ENCODE measurements around the gene NPAS1.

The NPAS1 gene

GRCh38 chr19:46976845-46977320 is 42.8 kb upstream of the NPAS1 start:
- no peak overlapping the region for H3K4me3 ChIP-seq (replicated peaks; ENCODE audit: low read depth, low read length)
- DNase-seq (ENCODE audit: extremely low read depth, low read depth): no peak
- TF ChIP-seq CTCF (IDR thresholded peaks at IDR 0.05; ENCODE audit: low read depth, low read length, missing control alignments): no peak

- no peak for TF ChIP-seq CTCF (IDR thresholded peaks at IDR 0.05; ENCODE audit: low read depth, low read length, missing control alignments)
- DNase-seq (ENCODE audit: extremely low read depth, low read depth): no peak
- no peak overlapping the region for H3K4me3 ChIP-seq (replicated peaks; ENCODE audit: low read depth, low read length)
Measured at GRCh38 chr19:46977548-46977947, 42.1 kb upstream of the NPAS1 start.

- TF ChIP-seq CTCF (IDR thresholded peaks at IDR 0.05; ENCODE audit: low read depth, low read length, missing control alignments): no peak
- H3K4me3 ChIP-seq (replicated peaks; ENCODE audit: low read depth, low read length): no peak overlapping the region
- no peak for DNase-seq (ENCODE audit: extremely low read depth, low read depth)
Measured at GRCh38 chr19:46978171-46978869, 41.3 kb upstream of the NPAS1 start.

- H3K4me3 ChIP-seq (replicated peaks; ENCODE audit: low read depth, low read length): no peak overlapping the region
- peak; percentile 8 for TF ChIP-seq CTCF (IDR thresholded peaks at IDR 0.05; ENCODE audit: low read depth, low read length, missing control alignments)
- DNase-seq (ENCODE audit: extremely low read depth, low read depth): no peak
Measured at GRCh38 chr19:46979126-46980105, 40.2 kb upstream of the NPAS1 start.

GRCh38 chr19:46980761-46981160 is 38.9 kb upstream of the NPAS1 start:
- no peak for TF ChIP-seq CTCF (IDR thresholded peaks at IDR 0.05; ENCODE audit: low read depth, low read length, missing control alignments)
- DNase-seq (ENCODE audit: extremely low read depth, low read depth): no peak
- H3K4me3 ChIP-seq (replicated peaks; ENCODE audit: low read depth, low read length): no peak overlapping the region

- TF ChIP-seq CTCF (IDR thresholded peaks at IDR 0.05; ENCODE audit: low read depth, low read length, missing control alignments): no peak
- no peak for DNase-seq (ENCODE audit: extremely low read depth, low read depth)
- no peak overlapping the region for H3K4me3 ChIP-seq (replicated peaks; ENCODE audit: low read depth, low read length)
Measured at GRCh38 chr19:46981286-46981945, 38.2 kb upstream of the NPAS1 start.

All from HFF-Myc (cell line).